Measurements from ENCODE around the gene FLNB. TPM values are rescaled to one million over a fixed set of nuclear protein-coding genes. Genes with fewer than 3 reads are reported as not detected.
"Not testable (repeated sequence)": the region's sequence is repeated elsewhere in the genome, so short reads cannot be mapped to it uniquely, and the experiment has no call there.

Gene FLNB
- total RNA-seq, 2 experiments from 2014 or later = 33.3 to 37.9 TPM

DNA sequence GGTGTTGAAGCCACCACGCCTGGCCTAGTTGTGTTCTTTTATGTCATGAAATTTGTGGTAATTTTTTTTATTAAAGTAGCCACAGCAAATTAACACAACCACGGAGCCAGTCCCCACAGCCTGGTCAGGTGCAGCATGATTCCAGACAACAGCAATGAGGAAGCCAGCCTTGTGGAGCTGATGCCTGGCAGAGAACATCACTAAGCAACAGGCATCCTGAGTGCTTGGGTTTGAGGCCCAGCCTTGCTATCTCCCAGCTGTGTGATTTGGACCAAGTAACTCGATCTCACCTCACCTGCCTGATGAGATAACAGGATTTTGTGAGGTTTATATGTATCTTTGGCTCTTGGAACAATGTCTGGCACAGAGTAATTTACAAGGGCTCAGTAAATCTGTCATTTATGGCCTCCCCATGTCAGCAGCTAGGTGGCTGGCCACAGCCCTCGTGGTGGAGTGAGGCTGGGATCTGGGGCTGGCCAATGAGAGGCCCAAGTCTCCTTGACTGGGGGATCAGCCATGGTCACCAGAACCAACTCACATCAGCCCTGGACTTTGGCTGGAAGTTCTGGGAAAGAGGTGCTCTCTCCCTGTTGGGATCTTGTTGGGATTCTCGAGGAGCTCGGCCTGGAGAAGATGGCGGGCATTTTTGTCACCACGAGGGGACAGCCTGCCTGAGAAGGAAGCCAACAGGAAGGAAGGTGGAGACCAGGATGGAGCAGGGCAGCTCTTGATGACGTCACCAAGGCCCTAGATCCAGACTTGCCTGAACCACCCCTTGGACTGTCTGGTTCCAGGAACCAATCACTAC lies 22.8 kb upstream of the FLNB start:
- H3K9me3 Mint-ChIP-seq = no peaks in the 10 kb centered on the region
- no peak overlapping the region for H3K4me3 Mint-ChIP-seq
- POLR2A ChIA-PET = interaction anchor here (2.5 kb wide), 1 partner anchor 13 kb away, joined by 6 read pairs; no protein-coding TSS in a partner anchor
- peaks cover 30% of the 10 kb centered on the region for H3K4me1 Mint-ChIP-seq
- no peak for DNase-seq
- peaks cover 4% of the 10 kb centered on the region for H3K36me3 Mint-ChIP-seq (ENCODE audit: low read depth)
- H3K27me3 Mint-ChIP-seq = no peaks in the 10 kb centered on the region
- no peak overlapping the region for H3K27ac Mint-ChIP-seq
- CTCF ChIA-PET = interaction anchor here (2.6 kb wide), 1 partner anchor 23 kb away, joined by 11 read pairs; the partner anchor contains the start of gene FLNB

DNA sequence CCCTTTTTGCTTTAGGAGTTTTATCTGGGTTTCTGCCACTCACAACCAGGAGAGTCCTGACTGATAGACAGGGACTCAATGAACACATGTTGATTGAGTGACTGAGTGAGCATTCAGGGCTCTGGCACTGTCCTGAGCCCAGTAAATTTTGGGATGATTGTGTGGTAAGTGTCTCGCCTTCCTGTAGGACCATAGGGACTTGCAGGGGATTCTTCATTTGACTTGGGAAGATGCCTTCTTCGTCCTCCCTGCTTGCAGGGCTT lies 22.3 kb upstream of the FLNB start:
- no peak for DNase-seq
- Mint-ChIP-seq H3K27ac (no peak overlapping the region), H3K9me3 (no peaks in the 10 kb centered on the region), H3K4me3 (no peak overlapping the region), H3K36me3 (ENCODE audit: low read depth) (peaks cover 4% of the 10 kb centered on the region), H3K27me3 (peaks cover 2% of the 10 kb centered on the region), H3K4me1 (peaks cover 26% of the 10 kb centered on the region)
- POLR2A ChIA-PET = no interaction called here
- CTCF ChIA-PET = interaction anchor here (2.6 kb wide), 1 partner anchor 23 kb away, joined by 11 read pairs; the partner anchor contains the start of gene FLNB

- Mint-ChIP-seq H3K27me3 (peaks cover 2% of the 10 kb centered on the region), H3K27ac (no peak overlapping the region), H3K4me1 (peaks cover 25% of the 10 kb centered on the region), H3K4me3 (no peak overlapping the region), H3K9me3 (no peaks in the 10 kb centered on the region), H3K36me3 (ENCODE audit: low read depth) (peaks cover 4% of the 10 kb centered on the region)
- CTCF ChIA-PET = no interaction called here
- POLR2A ChIA-PET = no interaction called here
- DNase-seq = no peak
Measured at GRCh38 chr3:57986261-57986660, 22.0 kb upstream of the FLNB start.

GRCh38 chr3:57989198-57989597 lies 19.0 kb upstream of the FLNB start:
- H3K4me3 Mint-ChIP-seq, H3K4me1 Mint-ChIP-seq, POLR2A ChIA-PET: not testable (repeated sequence)

GRCh38 chr3:57989646-57990045 lies 18.6 kb upstream of the FLNB start:
- ChIA-PET CTCF (no interaction called here), POLR2A (no interaction called here)
- no peak for DNase-seq
- Mint-ChIP-seq H3K4me3 (no peak overlapping the region), H3K27ac (no peak overlapping the region), H3K9me3 (no peaks in the 10 kb centered on the region), H3K4me1 (peaks cover 1% of the 10 kb centered on the region), H3K27me3 (peaks cover 2% of the 10 kb centered on the region), H3K36me3 (ENCODE audit: low read depth) (no peaks in the 10 kb centered on the region)

More at GRCh38 chr3:57989198-57989597, 19.0 kb upstream of the FLNB start:
- CTCF ChIA-PET; H3K27me3 Mint-ChIP-seq; H3K9me3 Mint-ChIP-seq; H3K27ac Mint-ChIP-seq; DNase-seq; H3K36me3 Mint-ChIP-seq (ENCODE audit: low read depth): not testable (repeated sequence)

DNA sequence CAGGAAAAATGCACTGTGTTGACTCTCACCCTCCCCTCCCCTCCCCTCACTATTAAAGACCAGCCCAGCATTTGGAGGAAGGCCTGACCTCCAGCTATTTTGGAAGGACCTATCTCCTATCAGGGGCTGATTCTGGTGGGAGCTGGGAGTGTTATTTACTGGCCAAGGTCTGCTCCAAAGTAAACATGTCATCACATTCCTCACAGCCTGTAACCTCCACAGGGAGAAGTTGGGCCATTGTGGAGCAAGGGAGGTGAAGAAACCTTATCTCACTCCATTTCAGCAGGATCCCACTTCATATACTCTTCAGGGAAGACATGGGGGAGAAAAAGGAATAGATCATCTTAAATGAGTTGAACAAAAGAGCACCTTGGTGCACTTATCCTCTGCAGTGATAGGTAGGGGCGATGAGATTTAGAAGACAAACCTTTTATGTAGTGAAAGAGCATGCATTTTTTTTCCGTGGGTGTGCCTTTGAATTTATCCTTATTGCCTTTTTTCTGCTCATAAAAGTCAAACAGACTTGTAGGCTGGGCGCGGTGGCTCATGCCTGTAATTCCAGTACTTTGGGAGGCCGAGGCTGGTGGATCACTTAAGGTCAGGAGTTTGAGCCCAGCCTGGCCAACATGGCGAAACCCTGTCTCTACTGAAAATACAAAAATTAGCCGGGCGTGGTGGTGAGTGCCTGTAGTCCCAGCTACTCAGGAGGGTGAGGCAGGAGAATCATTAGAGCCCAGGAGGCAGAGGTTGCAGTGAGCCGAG lies 15.6 kb upstream of the FLNB start:
- H3K4me3 Mint-ChIP-seq = no peak overlapping the region
- no peak overlapping the region for H3K27ac Mint-ChIP-seq
- CTCF ChIA-PET = interaction anchor here (1.1 kb wide), 1 partner anchor 30 kb away, joined by 3 read pairs; no protein-coding TSS in a partner anchor
- DNase-seq = no peak
- H3K4me1 Mint-ChIP-seq = no peaks in the 10 kb centered on the region
- H3K36me3 Mint-ChIP-seq (ENCODE audit: low read depth) = no peaks in the 10 kb centered on the region
- H3K9me3 Mint-ChIP-seq = no peaks in the 10 kb centered on the region
- POLR2A ChIA-PET = no interaction called here
- peaks cover 2% of the 10 kb centered on the region for H3K27me3 Mint-ChIP-seq

GRCh38 chr3:57998366-57999283 lies 9.6 kb upstream of the FLNB start:
- Mint-ChIP-seq H3K36me3 (ENCODE audit: low read depth) (no peaks in the 10 kb centered on the region), H3K9me3 (no peaks in the 10 kb centered on the region), H3K4me1 (peaks cover 22% of the 10 kb centered on the region), H3K4me3 (peak overlapping the region; percentile 57), H3K27me3 (no peaks in the 10 kb centered on the region), H3K27ac (peak overlapping the region; percentile 23)
- DNase-seq = no peak
- ChIA-PET POLR2A (interaction anchor here (0.7 to 1.9 kb wide), 3 partner anchors 9 to 308 kb away, joined by 3 to 17 read pairs (median 6); partner anchors contain the start of genes FLNB, HTD2 and RPP14), CTCF (interaction anchor here (4.9 kb wide), 1 partner anchor 10 kb away, joined by 30 read pairs; the partner anchor contains the start of gene FLNB)

DNA sequence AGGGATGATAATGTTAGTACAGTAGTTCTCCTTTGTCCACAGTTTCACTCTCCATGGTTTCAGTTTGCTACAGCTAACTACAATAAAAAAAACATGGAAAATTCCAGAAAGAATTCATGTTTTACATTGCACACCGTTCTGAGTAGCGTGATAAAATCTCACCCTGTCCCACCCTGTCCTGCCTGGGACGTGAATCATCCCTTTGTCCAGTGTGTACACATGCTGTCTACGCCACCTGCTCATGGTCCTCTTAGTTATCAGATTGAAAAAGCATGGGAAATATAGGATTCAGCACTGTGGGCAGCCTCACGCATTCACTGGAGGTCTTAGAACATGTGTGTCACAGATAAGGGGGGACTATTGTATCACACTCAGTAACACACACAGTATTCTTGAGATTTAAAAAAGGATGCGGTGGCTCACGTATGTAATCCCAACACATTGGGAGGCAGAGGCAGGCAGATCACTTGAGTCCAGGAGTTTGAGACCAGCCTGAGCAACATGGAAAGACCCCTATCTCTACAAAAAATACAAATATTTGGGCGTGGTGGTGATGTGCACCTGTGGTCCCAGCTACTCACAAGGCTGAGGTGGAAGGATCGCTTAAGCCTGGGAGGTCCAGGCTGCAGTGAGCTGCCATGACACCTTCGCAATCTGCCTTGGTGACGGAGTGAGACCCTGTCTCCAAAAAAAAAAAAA lies 8.7 kb upstream of the FLNB start:
- Mint-ChIP-seq H3K4me3 (no peak overlapping the region), H3K36me3 (ENCODE audit: low read depth) (no peaks in the 10 kb centered on the region), H3K27me3 (no peaks in the 10 kb centered on the region), H3K4me1 (peaks cover 22% of the 10 kb centered on the region), H3K9me3 (no peaks in the 10 kb centered on the region), H3K27ac (no peak overlapping the region)
- no peak for DNase-seq
- POLR2A ChIA-PET = interaction anchor here (1.9 kb wide), 1 partner anchor 9 kb away, joined by 17 read pairs; the partner anchor contains the start of gene FLNB
- CTCF ChIA-PET = interaction anchor here (4.9 kb wide), 1 partner anchor 9 kb away, joined by 30 read pairs; the partner anchor contains the start of gene FLNB

GRCh38 chr3:58000306-58001085 lies 7.7 kb upstream of the FLNB start:
- Mint-ChIP-seq H3K27ac (no peak overlapping the region), H3K27me3 (no peaks in the 10 kb centered on the region), H3K36me3 (ENCODE audit: low read depth) (no peaks in the 10 kb centered on the region), H3K4me1 (peaks cover 22% of the 10 kb centered on the region), H3K9me3 (no peaks in the 10 kb centered on the region), H3K4me3 (no peak overlapping the region)
- no peak for DNase-seq
- ChIA-PET POLR2A (no interaction called here), CTCF (interaction anchor here (1.0 to 4.9 kb wide), 2 partner anchors 8 to 167 kb away, joined by 3 to 30 read pairs; partner anchors contain the start of gene FLNB)

DNA sequence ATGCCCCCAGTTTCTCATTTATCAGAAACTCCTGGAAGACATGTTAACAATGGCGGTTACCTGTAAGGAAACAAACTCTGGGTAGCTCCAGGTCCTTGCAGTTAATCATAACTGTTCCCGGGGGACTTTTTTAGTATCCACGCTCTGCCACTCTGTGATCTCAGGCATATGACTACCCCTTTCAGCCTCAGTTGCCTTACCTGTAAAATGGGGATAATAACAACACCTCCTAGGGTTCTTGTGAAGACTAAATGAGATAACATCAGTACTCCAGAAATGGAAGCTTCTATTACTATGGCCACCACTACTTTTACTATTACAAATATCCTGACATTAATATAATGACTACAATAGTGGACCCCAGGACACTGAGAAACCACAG lies 7.1 kb upstream of the FLNB start:
- peaks cover 22% of the 10 kb centered on the region for H3K4me1 Mint-ChIP-seq
- no peaks in the 10 kb centered on the region for H3K36me3 Mint-ChIP-seq (ENCODE audit: low read depth)
- DNase-seq = no peak
- CTCF ChIA-PET = interaction anchor here (1.0 kb wide), 1 partner anchor 167 kb away, joined by 3 read pairs; no protein-coding TSS in a partner anchor
- no peak overlapping the region for H3K27ac Mint-ChIP-seq
- H3K27me3 Mint-ChIP-seq = no peaks in the 10 kb centered on the region
- POLR2A ChIA-PET = no interaction called here
- no peaks in the 10 kb centered on the region for H3K9me3 Mint-ChIP-seq
- H3K4me3 Mint-ChIP-seq = no peak overlapping the region

DNA sequence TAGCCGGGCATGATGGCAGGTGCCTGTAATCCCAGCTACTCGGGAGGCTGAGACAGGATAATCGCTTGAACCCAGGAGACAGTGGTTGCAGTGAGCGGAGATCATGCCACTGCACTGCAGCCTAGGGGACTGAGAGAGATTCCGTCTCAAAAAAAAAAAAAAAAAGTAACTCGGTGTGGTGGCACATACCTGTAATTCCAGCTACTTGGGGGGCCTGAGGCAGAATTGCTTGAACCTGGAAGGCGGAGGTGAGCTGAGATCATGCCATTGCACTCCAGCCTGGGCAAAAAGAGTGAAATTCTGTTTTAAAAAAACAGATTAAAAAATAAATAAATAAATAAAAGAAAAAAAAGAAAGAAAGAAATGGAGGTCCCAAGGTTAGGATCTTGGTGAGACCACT lies 6.2 kb upstream of the FLNB start:
- H3K4me3 Mint-ChIP-seq = no peak overlapping the region
- CTCF ChIA-PET = interaction anchor here (0.7 to 1.3 kb wide), 2 partner anchors 83 to 165 kb away, joined by 3 to 5 read pairs; no protein-coding TSS in a partner anchor
- H3K27ac Mint-ChIP-seq = no peak overlapping the region
- H3K27me3 Mint-ChIP-seq = no peaks in the 10 kb centered on the region
- H3K36me3 Mint-ChIP-seq (ENCODE audit: low read depth) = no peaks in the 10 kb centered on the region
- POLR2A ChIA-PET = no interaction called here
- H3K9me3 Mint-ChIP-seq = no peaks in the 10 kb centered on the region
- no peak for DNase-seq
- H3K4me1 Mint-ChIP-seq = peaks cover 22% of the 10 kb centered on the region
